GM18499 (cell line): ENCODE data around the gene COMT.

Source experiments
- ATAC-seq: cut with Tn5 transposase; IDR thresholded peaks from one replicate; pipeline ENCODE4 v1.9.1; 2021; ENCODE audit warnings: moderate number of reproducible peaks; ENCODE audit not compliant: insufficient read depth, unreplicated experiment

The COMT gene

GRCh38 chr22:19941365-19942082, at the start of gene COMT, which contains the start of gene TXNRD2:
TSS of gene COMT (plus strand) at chr22:19941772. CDS start at chr22:19962527, 20,755 bp downstream.
TSS of gene TXNRD2 (minus strand) at chr22:19941818. CDS start at chr22:19941803, 15 bp downstream.
- ATAC-seq = no peak

- ATAC-seq = no peak
These were observed 49.2 kb upstream of the COMT start for GRCh38 chr22:19892257-19892879.

- ATAC-seq = no peak
These were observed 48.6 kb upstream of the COMT start for GRCh38 chr22:19892925-19893324.

GRCh38 chr22:19893363-19893762, 48.2 kb upstream of the COMT start:
- ATAC-seq = no peak

- no peak for ATAC-seq
These were observed 46.3 kb upstream of the COMT start for GRCh38 chr22:19895160-19895849.

- no peak for ATAC-seq
These were observed 44.8 kb upstream of the COMT start for GRCh38 chr22:19896665-19897355.

GRCh38 chr22:19897726-19898125, 43.8 kb upstream of the COMT start:
- no peak for ATAC-seq

GRCh38 chr22:19898145-19898544, 43.4 kb upstream of the COMT start:
- no peak for ATAC-seq

GRCh38 chr22:19898831-19899567, 42.6 kb upstream of the COMT start:
- no peak for ATAC-seq

GRCh38 chr22:19900707-19901436, 40.7 kb upstream of the COMT start:
- no peak for ATAC-seq

- no peak for ATAC-seq
These were observed 39.9 kb upstream of the COMT start for GRCh38 chr22:19901577-19902244.

- ATAC-seq = no peak
These were observed 39.3 kb upstream of the COMT start for GRCh38 chr22:19902245-19902715.

GRCh38 chr22:19903031-19903430, 38.5 kb upstream of the COMT start:
- ATAC-seq = no peak

GRCh38 chr22:19903513-19903912, 38.1 kb upstream of the COMT start:
- no peak for ATAC-seq

- no peak for ATAC-seq
These were observed 37.3 kb upstream of the COMT start for GRCh38 chr22:19904174-19904856.

- no peak for ATAC-seq
These were observed 36.6 kb upstream of the COMT start for GRCh38 chr22:19904935-19905334.

- ATAC-seq = no peak
These were observed 36.0 kb upstream of the COMT start for GRCh38 chr22:19905347-19906276.
